Articular chondrocyte of knee joint (primary cell): ENCODE results near the gene PLEK2. TPM values are rescaled to one million over a fixed set of nuclear protein-coding genes. Genes with fewer than 3 reads are reported as not detected.

ENCODE experiments used
- small RNA-seq: library from RNA; depleted of rRNA; stranded (forward); fragments of <200 nt; gene quantifications from one replicate; pipeline ENCODE3, GENCODE V24; 2012
- total RNA-seq: library from RNA; depleted of rRNA; stranded (reverse); fragments of >200 nt; gene quantifications from 2 replicates; pipeline ENCODE4 v1.2.3, GENCODE V29; 2012

Gene PLEK2, protein sequence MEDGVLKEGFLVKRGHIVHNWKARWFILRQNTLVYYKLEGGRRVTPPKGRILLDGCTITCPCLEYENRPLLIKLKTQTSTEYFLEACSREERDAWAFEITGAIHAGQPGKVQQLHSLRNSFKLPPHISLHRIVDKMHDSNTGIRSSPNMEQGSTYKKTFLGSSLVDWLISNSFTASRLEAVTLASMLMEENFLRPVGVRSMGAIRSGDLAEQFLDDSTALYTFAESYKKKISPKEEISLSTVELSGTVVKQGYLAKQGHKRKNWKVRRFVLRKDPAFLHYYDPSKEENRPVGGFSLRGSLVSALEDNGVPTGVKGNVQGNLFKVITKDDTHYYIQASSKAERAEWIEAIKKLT
- total RNA-seq = 0.54 TPM in 1 of 2 replicates, not detected in the other

GRCh38 chr14:67411820-67412421 lies at the start of gene PLEK2:
Gene PLEK2 (minus strand): TSS chr14:67412165. CDS start chr14:67412059, 106 bp downstream.

DNA sequence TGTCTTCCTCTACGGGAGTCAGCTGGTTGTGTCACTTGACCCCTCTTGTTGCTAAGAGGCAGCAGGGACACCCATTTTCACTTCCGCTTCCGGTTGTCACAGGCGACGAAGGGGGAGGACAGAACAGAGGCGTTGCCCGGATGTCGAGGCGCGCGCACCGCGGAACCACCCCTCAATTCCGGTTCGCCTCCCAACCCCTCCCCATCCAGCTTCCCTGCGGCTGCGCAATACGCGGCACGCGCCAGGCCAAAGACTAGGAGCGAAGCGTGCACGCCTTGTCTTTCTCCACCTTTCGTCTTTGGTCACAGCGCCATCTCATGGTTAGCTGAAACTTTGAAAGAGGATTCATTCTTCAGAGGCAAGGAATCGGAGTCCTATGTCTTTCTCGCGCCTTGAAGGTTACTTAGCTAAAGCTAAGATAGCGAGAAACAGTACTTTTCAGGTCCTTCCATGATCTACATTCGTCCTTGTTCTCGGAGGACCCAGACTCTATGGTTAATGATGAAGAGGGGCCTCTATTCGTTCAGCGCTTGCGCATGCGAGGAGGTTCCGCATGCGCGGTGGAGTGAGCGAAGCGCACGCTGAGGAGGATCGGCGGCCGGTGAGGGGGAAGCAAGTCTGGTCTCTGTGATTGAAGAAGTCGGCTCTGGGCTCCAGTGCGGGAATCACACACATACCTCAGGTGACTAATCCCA lies 52.0 kb downstream of the PLEK2 start, which contains the start of the genes ATP6V1D and EIF2S1:
Gene ATP6V1D (minus strand): TSS at position 30 of the 695 bp plus-strand sequence. CDS start 106 bp downstream, outside the sequence.
Gene EIF2S1 (plus strand): TSS at position 554 of the 695 bp plus-strand sequence. CDS start 4,440 bp downstream, outside the sequence.

Small RNA genes within 50 kb of the gene (small RNA-seq; reads per million reads assigned to genes)
- gene MIR5694 = not detected
- not detected for gene RF00019

Other genes with a start within 250 kb of the PLEK2 start
- 0.11 TPM in 1 of 2 replicates, not detected in the other for gene GARIN2, start 222.7 kb downstream of the PLEK2 start, total RNA-seq
- gene PALS1, start 170.7 kb downstream of the PLEK2 start, total RNA-seq = 39.9 and 45.9 TPM in 2 replicates
- 129 and 149 TPM in 2 replicates for gene ATP6V1D, start 52.4 kb downstream of the PLEK2 start, total RNA-seq
- 121 and 137 TPM in 2 replicates for gene EIF2S1, start 51.8 kb downstream of the PLEK2 start, total RNA-seq
- 1.2 and 1.8 TPM in 2 replicates for gene TMEM229B, start 76.6 kb upstream of the PLEK2 start, total RNA-seq
- gene PLEKHH1, start 121.1 kb upstream of the PLEK2 start, total RNA-seq = 0.26 and 0.86 TPM in 2 replicates
- gene PIGH, start 188.1 kb upstream of the PLEK2 start, total RNA-seq = 18.2 and 18.3 TPM in 2 replicates
- gene ARG2, start 207.8 kb upstream of the PLEK2 start, total RNA-seq = 2.3 and 3.7 TPM in 2 replicates